Naive thymus-derived CD4-positive, alpha-beta T cell (primary cell): ENCODE measurements around the gene NLGN4X. TPM values are rescaled to one million over a fixed set of nuclear protein-coding genes. Genes with fewer than 3 reads are reported as not detected.

Experiments
- ATAC-seq: fragments of 150-1000 bp; cut with Tn5 transposase; 2 replicates; pipeline ENCODE4 v1.10.0; 2021; ENCODE audit warnings: mild to moderate bottlenecking, moderate library complexity
- CTCF ChIA-PET: fragments of 350-600 bp; sonication (Branson Sonifier 250); formaldehyde crosslinking; loops from one replicate; lab custom pipeline; 2021; ENCODE audit warnings: antibody characterized with exemption; lab: Charles Lee
- POLR2A ChIA-PET: fragments of 350-600 bp; sonication (Branson Sonifier 250); formaldehyde crosslinking; loops from one replicate; lab custom pipeline; 2021; ENCODE audit warnings: antibody characterized with exemption, inconsistent platforms; lab: Charles Lee
- DNase-seq, 9 donors: peaks; one replicate each; pipeline versions ENCODE4 v3.0.0 to v3.0.0-alpha.2; 2020 to 2022; ENCODE audit warnings: mixed read lengths in 1 of 9
- H3K27ac ChIP-seq: one replicate; pipeline ENCODE4 v1.7.0; 2013; ENCODE audit warnings: mild to moderate bottlenecking, low read depth, low read length, moderate library complexity
- H3K27me3 ChIP-seq, 2 donors: one replicate each; pipeline ENCODE4 v1.7.0; 2013; ENCODE audit warnings: low read length in 2 of 2, mild to moderate bottlenecking in 2 of 2, moderate library complexity in 2 of 2; ENCODE audit not compliant: control insufficient read depth in 2 of 2, insufficient read depth in 2 of 2
- H3K36me3 ChIP-seq, 3 experiments: 1 replicate in 2 of 3; 2 replicates in 1 of 3; pipeline ENCODE4 v1.7.0; 2013; ENCODE audit warnings: low read length in 3 of 3, mild to moderate bottlenecking in 3 of 3, moderate library complexity in 1 of 3; ENCODE audit not compliant: insufficient read depth in 3 of 3, control insufficient read depth in 2 of 3
- H3K4me1 ChIP-seq, 2 donors: one replicate each; pipeline ENCODE4 v1.7.0; 2013; ENCODE audit warnings: low read length in 2 of 2, mild to moderate bottlenecking in 2 of 2, moderate library complexity in 1 of 2; ENCODE audit not compliant: control insufficient read depth in 2 of 2, insufficient read depth in 2 of 2
- H3K4me3 ChIP-seq: 2 replicates; pipeline ENCODE4 v1.7.0; 2013; ENCODE audit warnings: mild to moderate bottlenecking, low read length
- H3K9me3 ChIP-seq, 3 experiments: 1 replicate in 2 of 3; 2 replicates in 1 of 3; pipeline ENCODE4 v1.7.0; 2013; ENCODE audit warnings: low read length in 3 of 3; ENCODE audit not compliant: control insufficient read depth in 2 of 3
- H3K27ac Mint-ChIP-seq, 9 donors: one replicate each; pipeline ENCODE4 v1.8.0; 2020 to 2022; ENCODE audit warnings: mixed read lengths in 9 of 9, mild to moderate bottlenecking in 8 of 9, moderate library complexity in 5 of 9, inconsistent platforms in 2 of 9
- H3K27me3 Mint-ChIP-seq, 5 donors: one replicate each; pipeline ENCODE4 v1.8.0; 2021 to 2022; ENCODE audit warnings: mixed read lengths in 5 of 5, mild to moderate bottlenecking in 1 of 5
- H3K36me3 Mint-ChIP-seq, 5 donors: one replicate each; pipeline ENCODE4 v1.8.0; 2020 to 2022; ENCODE audit warnings: mixed read lengths in 5 of 5, mild to moderate bottlenecking in 3 of 5, inconsistent platforms in 1 of 5
- H3K4me1 Mint-ChIP-seq, 7 donors: one replicate each; pipeline ENCODE4 v1.8.0; 2020 to 2022; ENCODE audit warnings: mixed read lengths in 7 of 7, mild to moderate bottlenecking in 3 of 7, inconsistent platforms in 1 of 7
- H3K4me3 Mint-ChIP-seq, 10 donors: one replicate each; pipeline ENCODE4 v1.8.0; 2020 to 2022; ENCODE audit warnings: mild to moderate bottlenecking in 10 of 10, mixed read lengths in 10 of 10, moderate library complexity in 6 of 10, inconsistent platforms in 2 of 10
- H3K9me3 Mint-ChIP-seq, 11 donors: one replicate each; pipeline ENCODE4 v1.8.0; 2020 to 2022; ENCODE audit warnings: mixed read lengths in 11 of 11, mild to moderate bottlenecking in 4 of 11, inconsistent platforms in 1 of 11, moderate library complexity in 1 of 11
- intact Hi-C, 2 donors: fragments of 100-400 bp; cut with micrococcal nuclease; formaldehyde crosslinking; loops; one replicate each; pipeline ENCODE4 v1.15.1; 2023
- polyA plus RNA-seq, 2 donors: library from polyadenylated mRNA; unstranded; fragments of 300-500 nt; fragmentation: Illumina TruSeq; gene quantifications; one replicate each; pipeline ENCODE4 v1.2.3, GENCODE V29; 2021
- total RNA-seq, 6 experiments: library from RNA in 5 of 6; stranded (reverse) in 5 of 6; gene quantifications; 1 replicate in 5 of 6; 2 replicates in 1 of 6; pipeline ENCODE4 v1.2.3 and lab custom pipeline; 2021 to 2026

Gene NLGN4X
- total and polyA plus RNA-seq, 7 experiments from 2014 or later = 0.17 TPM; not detected in 6

- no peak for DNase-seq
- no peak overlapping the region for H3K4me3 Mint-ChIP-seq
- H3K27me3 Mint-ChIP-seq = no peaks in the 10 kb centered on the region
- Histone ChIP-seq H3K36me3 (no peaks in the 10 kb centered on the region), H3K9me3 (no peaks in the 10 kb centered on the region), H3K27me3 (no peaks in the 10 kb centered on the region), H3K27ac (no peak overlapping the region), H3K4me3 (no peak overlapping the region), H3K4me1 (no peaks in the 10 kb centered on the region)
- no peaks in the 10 kb centered on the region for H3K36me3 Mint-ChIP-seq
- no peak overlapping the region for H3K27ac Mint-ChIP-seq
- CTCF ChIA-PET = no interaction called here
- H3K9me3 Mint-ChIP-seq = peaks cover 0 to 3% (median 0%) of the 10 kb centered on the region in 11 donors
- intact Hi-C loops = no loop called here
- no peaks in the 10 kb centered on the region for H3K4me1 Mint-ChIP-seq
- POLR2A ChIA-PET = no interaction called here
- ATAC-seq = no peak
These were observed 176.4 kb downstream of the NLGN4X start for GRCh38 chrX:6052111-6052745.

DNA sequence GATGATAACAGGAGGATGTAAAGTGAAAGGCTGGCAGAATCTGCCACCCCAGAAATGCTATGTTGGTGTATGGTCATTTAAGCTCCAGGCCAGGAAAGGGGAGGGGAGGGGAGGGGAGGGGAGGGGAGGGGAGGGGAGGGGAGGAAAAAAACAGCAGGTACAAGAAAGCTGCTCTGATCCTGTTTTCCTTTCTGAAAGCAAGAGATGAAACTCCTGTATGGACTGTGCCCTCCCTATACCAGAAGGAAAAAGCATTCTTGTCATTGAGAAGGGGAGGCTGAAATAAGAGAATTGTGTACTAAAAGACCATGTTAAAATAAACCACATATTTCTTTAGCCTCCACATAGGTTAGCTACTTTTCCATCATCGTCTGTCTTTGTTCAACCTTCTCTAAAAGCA, 179.5 kb downstream of the NLGN4X start:
- ChIA-PET POLR2A (no interaction called here), CTCF (no interaction called here)
- Histone ChIP-seq H3K4me1 (no peaks in the 10 kb centered on the region), H3K9me3 (no peaks in the 10 kb centered on the region), H3K4me3 (no peak overlapping the region), H3K27ac (no peak overlapping the region), H3K27me3 (no peaks in the 10 kb centered on the region), H3K36me3 (no peaks in the 10 kb centered on the region)
- intact Hi-C loops = no loop called here
- no peaks in the 10 kb centered on the region for H3K4me1 Mint-ChIP-seq
- peaks cover 0 to 3% (median 0%) of the 10 kb centered on the region in 11 donors for H3K9me3 Mint-ChIP-seq
- ATAC-seq (no peak), DNase-seq (no peak)
- no peak overlapping the region for H3K27ac Mint-ChIP-seq
- H3K27me3 Mint-ChIP-seq = no peaks in the 10 kb centered on the region
- no peaks in the 10 kb centered on the region for H3K36me3 Mint-ChIP-seq
- no peak overlapping the region for H3K4me3 Mint-ChIP-seq

DNA sequence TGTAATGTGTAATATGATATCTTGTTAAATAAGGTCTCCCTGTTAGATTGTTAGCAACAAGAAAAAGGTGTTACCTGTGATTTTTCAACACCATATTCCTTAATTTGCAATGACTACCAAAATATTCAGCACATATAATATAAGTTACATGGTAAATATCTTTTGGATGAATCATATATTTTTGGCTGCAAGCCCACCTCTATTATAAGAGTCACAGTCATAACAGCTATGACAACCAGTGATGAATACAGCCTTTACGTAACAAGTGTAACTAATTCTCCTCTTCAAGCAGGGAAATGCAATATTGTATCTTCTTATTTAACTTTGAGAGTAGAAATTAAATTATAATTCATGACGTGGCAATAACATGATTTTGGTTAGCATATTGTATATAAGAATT, 187.0 kb downstream of the NLGN4X start:
- CTCF ChIA-PET = no interaction called here
- DNase-seq (no peak), ATAC-seq (no peak)
- no peaks in the 10 kb centered on the region for H3K36me3 ChIP-seq
- POLR2A ChIA-PET = no interaction called here
- no peak overlapping the region for H3K27ac Mint-ChIP-seq
- no peaks in the 10 kb centered on the region for H3K27me3 ChIP-seq
- no peaks in the 10 kb centered on the region for H3K9me3 ChIP-seq
- no peak overlapping the region for H3K4me3 ChIP-seq
- no peaks in the 10 kb centered on the region for H3K36me3 Mint-ChIP-seq
- no peaks in the 10 kb centered on the region for H3K4me1 Mint-ChIP-seq
- H3K4me1 ChIP-seq = no peaks in the 10 kb centered on the region
- intact Hi-C loops = no loop called here
- no peak overlapping the region for H3K4me3 Mint-ChIP-seq
- peaks cover 0 to 8% (median 0%) of the 10 kb centered on the region in 11 donors for H3K9me3 Mint-ChIP-seq
- no peak overlapping the region for H3K27ac ChIP-seq
- no peaks in the 10 kb centered on the region for H3K27me3 Mint-ChIP-seq

- Histone ChIP-seq H3K4me1 (no peaks in the 10 kb centered on the region), H3K27ac (no peak overlapping the region), H3K36me3 (no peaks in the 10 kb centered on the region), H3K27me3 (no peaks in the 10 kb centered on the region), H3K9me3 (no peaks in the 10 kb centered on the region), H3K4me3 (no peak overlapping the region)
- H3K27me3 Mint-ChIP-seq = peaks cover 0 to 2% (median 0%) of the 10 kb centered on the region in 5 donors
- H3K27ac Mint-ChIP-seq = no peak overlapping the region
- ATAC-seq (no peak), DNase-seq (no peak)
- intact Hi-C loops = loop anchor here in 1 of 2 donors (10.0 kb wide), 1 partner anchor 1056 kb away; no protein-coding TSS in a partner anchor
- no peaks in the 10 kb centered on the region for H3K9me3 Mint-ChIP-seq
- POLR2A ChIA-PET = no interaction called here
- H3K36me3 Mint-ChIP-seq = no peaks in the 10 kb centered on the region
- H3K4me3 Mint-ChIP-seq = no peak overlapping the region
- CTCF ChIA-PET = no interaction called here
- H3K4me1 Mint-ChIP-seq = no peaks in the 10 kb centered on the region
These were observed 199.7 kb downstream of the NLGN4X start for GRCh38 chrX:6029014-6029413.

DNA sequence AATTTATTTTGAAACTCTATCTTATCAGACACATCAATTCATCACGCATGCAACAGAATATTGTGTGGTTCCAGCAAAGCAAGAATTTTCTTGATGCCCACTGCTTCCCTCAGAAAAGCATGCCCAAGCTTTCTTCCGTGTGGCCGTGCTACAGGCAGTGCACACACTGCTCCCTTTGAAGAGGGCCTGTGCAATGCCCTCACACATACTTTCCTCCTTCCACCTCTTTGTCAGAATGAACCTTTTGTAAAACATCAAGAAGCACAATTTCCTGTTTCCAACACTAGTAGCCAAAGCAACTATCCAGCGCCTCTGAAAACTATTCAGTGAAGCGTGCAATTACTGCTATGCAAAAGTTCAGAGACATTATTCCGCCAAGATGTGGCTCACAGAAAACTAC, 201.7 kb downstream of the NLGN4X start:
- H3K4me3 Mint-ChIP-seq = peak overlapping the region in 2 of 10 donors; percentile 2 to 9
- H3K27ac Mint-ChIP-seq = no peak overlapping the region
- H3K27me3 Mint-ChIP-seq = peaks cover 0 to 7% (median 0%) of the 10 kb centered on the region in 5 donors
- ChIA-PET CTCF (no interaction called here), POLR2A (no interaction called here)
- no peaks in the 10 kb centered on the region for H3K9me3 ChIP-seq
- no peaks in the 10 kb centered on the region for H3K27me3 ChIP-seq
- DNase-seq = no peak
- no peaks in the 10 kb centered on the region for H3K9me3 Mint-ChIP-seq
- no peaks in the 10 kb centered on the region for H3K36me3 ChIP-seq
- no peak overlapping the region for H3K27ac ChIP-seq
- peaks cover 0 to 2% (median under 1%) of the 10 kb centered on the region in 7 donors for H3K4me1 Mint-ChIP-seq
- ATAC-seq = no peak
- no peaks in the 10 kb centered on the region for H3K4me1 ChIP-seq
- intact Hi-C loops = loop anchor here in 1 of 2 donors (10.0 kb wide), 1 partner anchor 1058 kb away; no protein-coding TSS in a partner anchor
- no peak overlapping the region for H3K4me3 ChIP-seq
- no peaks in the 10 kb centered on the region for H3K36me3 Mint-ChIP-seq

DNA sequence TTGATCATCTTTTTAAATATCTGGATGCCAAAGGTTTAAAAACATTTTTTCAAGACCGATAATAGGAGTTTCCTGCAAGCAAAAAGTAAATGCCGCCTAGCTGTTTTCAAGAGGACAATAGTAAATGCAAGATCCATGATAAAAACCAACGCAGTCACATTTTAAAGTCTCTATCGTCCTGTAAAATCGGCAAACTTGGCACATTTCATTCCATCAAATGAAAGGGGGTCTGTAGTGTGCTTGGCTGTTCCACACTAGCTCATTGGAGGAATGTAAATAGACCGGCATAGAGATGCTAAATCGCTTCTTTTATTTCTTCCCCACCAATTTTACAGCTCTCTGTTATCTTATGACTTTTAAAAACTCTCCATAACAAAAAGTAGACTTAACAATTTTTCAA, 202.2 kb downstream of the NLGN4X start:
- no peak overlapping the region for H3K4me3 Mint-ChIP-seq

DNA sequence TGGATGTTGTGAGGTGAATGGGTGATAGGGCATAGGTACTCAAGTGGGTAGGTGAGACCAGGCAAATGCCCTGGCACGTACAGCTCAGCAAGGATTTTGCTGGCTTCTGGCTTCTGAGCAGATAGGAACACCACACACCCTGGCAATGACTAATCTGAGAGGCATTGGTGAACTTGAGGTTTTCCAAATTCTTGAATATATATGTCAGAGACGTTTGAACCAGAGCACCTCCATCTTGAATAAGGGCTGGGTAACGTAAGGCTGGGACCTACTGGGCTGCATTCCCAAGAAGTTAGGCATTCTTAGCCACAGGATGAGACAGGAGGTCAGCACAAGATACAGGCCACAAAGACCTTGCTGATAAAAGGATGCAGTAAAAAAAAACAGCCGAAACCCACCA, 204.5 kb downstream of the NLGN4X start:
- H3K36me3 Mint-ChIP-seq = no peaks in the 10 kb centered on the region
- ChIA-PET CTCF (no interaction called here), POLR2A (no interaction called here)
- H3K9me3 Mint-ChIP-seq = no peaks in the 10 kb centered on the region
- peaks cover 0 to 6% (median 4%) of the 10 kb centered on the region in 7 donors for H3K4me1 Mint-ChIP-seq
- H3K4me3 ChIP-seq = no peak overlapping the region
- DNase-seq (no peak), ATAC-seq (no peak)
- H3K27me3 ChIP-seq = no peaks in the 10 kb centered on the region
- H3K27me3 Mint-ChIP-seq = peaks cover 0 to 11% (median 0%) of the 10 kb centered on the region in 5 donors
- no peak overlapping the region for H3K27ac ChIP-seq
- no peaks in the 10 kb centered on the region for H3K9me3 ChIP-seq
- no peaks in the 10 kb centered on the region for H3K36me3 ChIP-seq
- H3K4me1 ChIP-seq = no peaks in the 10 kb centered on the region
- intact Hi-C loops = loop anchor here in 1 of 2 donors (5.0 to 10.0 kb wide), 2 partner anchors 1061 to 1148 kb away; no protein-coding TSS in a partner anchor
- H3K27ac Mint-ChIP-seq = no peak overlapping the region
- H3K4me3 Mint-ChIP-seq = no peak overlapping the region

More for the DNA sequence above, 202.2 kb downstream of the NLGN4X start:
- H3K27me3 Mint-ChIP-seq = peaks cover 0 to 7% (median 0%) of the 10 kb centered on the region in 5 donors
- H3K27ac Mint-ChIP-seq = no peak overlapping the region
- no peaks in the 10 kb centered on the region for H3K9me3 Mint-ChIP-seq
- ChIA-PET CTCF (no interaction called here), POLR2A (no interaction called here)
- no peaks in the 10 kb centered on the region for H3K36me3 Mint-ChIP-seq
- H3K27me3 ChIP-seq = no peaks in the 10 kb centered on the region
- ATAC-seq (no peak), DNase-seq (no peak)
- no peaks in the 10 kb centered on the region for H3K4me1 ChIP-seq
- H3K27ac ChIP-seq = no peak overlapping the region
- no peak overlapping the region for H3K4me3 ChIP-seq
- peaks cover 0 to 6% (median 4%) of the 10 kb centered on the region in 7 donors for H3K4me1 Mint-ChIP-seq
- no peaks in the 10 kb centered on the region for H3K36me3 ChIP-seq
- no peaks in the 10 kb centered on the region for H3K9me3 ChIP-seq
- intact Hi-C loops = loop anchor here in 1 of 2 donors (10.0 kb wide), 1 partner anchor 1058 kb away; no protein-coding TSS in a partner anchor
